ENCODE results near the gene HOXB6. TPM values are rescaled to one million over a fixed set of nuclear protein-coding genes. Genes with fewer than 3 reads are reported as not detected.

HOXB6 gene
- total RNA-seq, 4 donors from 2014 or later, result 0.54 to 4.2 (median 1.3) TPM

DNA sequence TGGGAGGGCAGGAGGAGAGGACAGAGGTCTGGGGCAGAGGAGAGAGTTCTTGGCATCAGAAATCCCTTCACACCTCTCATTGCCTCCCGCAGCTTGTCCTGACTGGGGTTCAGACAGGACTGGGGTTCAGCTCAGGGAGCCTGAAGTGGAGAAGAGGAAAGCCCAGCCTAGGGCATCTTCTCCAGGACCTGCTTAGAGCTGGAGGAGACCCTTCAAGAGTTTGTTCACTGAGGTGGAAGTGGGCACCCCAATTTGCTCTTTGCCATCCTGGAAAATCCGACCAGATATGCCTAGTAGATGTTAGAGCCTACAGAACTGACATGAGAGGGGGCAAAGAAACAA lies 16.7 kb downstream of the HOXB6 start:
- H3K4me1 ChIP-seq, result peaks cover 0 to 19% of the 10 kb centered on the region in 2 donors
- H3K27ac ChIP-seq, result no peak overlapping the region
- H3K27me3 ChIP-seq, result peaks cover 62% of the 10 kb centered on the region
- WGBS, 2 donors, result 37 to 55% methylated on average over 2 of the region's 2 CpGs
- intact Hi-C loops (cut with DNase I), result no loop called here
- H3K4me3 ChIP-seq (replicated peaks in 1 of 3), result no peak overlapping the region
- TF ChIP-seq, protein P1, sequence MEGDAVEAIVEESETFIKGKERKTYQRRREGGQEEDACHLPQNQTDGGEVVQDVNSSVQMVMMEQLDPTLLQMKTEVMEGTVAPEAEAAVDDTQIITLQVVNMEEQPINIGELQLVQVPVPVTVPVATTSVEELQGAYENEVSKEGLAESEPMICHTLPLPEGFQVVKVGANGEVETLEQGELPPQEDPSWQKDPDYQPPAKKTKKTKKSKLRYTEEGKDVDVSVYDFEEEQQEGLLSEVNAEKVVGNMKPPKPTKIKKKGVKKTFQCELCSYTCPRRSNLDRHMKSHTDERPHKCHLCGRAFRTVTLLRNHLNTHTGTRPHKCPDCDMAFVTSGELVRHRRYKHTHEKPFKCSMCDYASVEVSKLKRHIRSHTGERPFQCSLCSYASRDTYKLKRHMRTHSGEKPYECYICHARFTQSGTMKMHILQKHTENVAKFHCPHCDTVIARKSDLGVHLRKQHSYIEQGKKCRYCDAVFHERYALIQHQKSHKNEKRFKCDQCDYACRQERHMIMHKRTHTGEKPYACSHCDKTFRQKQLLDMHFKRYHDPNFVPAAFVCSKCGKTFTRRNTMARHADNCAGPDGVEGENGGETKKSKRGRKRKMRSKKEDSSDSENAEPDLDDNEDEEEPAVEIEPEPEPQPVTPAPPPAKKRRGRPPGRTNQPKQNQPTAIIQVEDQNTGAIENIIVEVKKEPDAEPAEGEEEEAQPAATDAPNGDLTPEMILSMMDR (IDR thresholded peaks at IDR 0.05), result no peak
- no peak for TF ChIP-seq POLR2A (IDR thresholded peaks at IDR 0.05)
- no peak for DNase-seq
- no peaks in the 10 kb centered on the region for H3K9me3 ChIP-seq
- no peaks in the 10 kb centered on the region for H3K36me3 ChIP-seq

DNA sequence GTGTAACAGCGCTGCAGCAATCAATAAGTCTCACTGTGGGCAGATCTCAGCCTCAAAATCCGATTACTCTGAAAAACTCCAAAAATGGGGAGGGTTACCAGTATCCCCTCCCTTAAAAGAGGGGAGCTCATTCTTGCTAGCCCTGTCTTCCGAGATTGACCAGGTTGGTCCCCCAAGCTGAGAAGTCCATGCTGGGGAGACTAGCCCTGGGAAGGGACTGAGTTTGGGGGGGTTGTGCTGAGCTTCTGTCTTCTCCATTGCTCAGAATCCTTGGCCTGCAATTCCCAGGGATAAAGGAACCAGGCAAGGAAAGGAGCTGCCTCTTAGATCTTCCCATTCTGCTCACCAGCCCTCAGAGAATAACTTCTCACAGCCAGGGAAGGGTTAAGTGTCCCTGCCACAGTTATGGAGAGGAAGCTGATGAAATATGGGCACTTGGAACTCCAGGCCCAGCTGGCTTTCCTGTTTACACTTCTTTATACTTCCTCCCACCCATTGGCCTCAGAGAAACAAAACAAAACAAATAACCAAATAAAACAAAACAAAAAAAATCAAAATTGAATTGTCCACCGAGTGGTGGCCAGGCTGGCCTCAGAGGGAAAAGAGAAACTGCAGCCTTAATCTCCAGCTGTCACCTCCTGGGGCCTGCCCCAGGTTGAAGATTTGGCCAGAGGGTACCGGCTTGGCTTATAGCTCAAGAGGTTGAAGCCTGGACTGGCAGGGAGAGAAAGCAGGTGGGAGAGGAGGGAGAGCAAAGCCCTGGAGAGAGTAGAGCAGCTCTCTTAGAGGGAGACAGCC lies 17.3 kb downstream of the HOXB6 start:
- no peak overlapping the region for H3K4me3 ChIP-seq (replicated peaks in 1 of 3)
- DNase-seq, result no peak
- H3K27me3 ChIP-seq, result peaks cover 62% of the 10 kb centered on the region
- H3K27ac ChIP-seq, result no peak overlapping the region
- WGBS, 2 donors, result 30 to 37% methylated on average over 5 of the region's 5 CpGs
- intact Hi-C loops (cut with DNase I), result no loop called here
- TF ChIP-seq POLR2A (IDR thresholded peaks at IDR 0.05), result no peak
- TF ChIP-seq, protein P1 (IDR thresholded peaks at IDR 0.05), result no peak
- no peaks in the 10 kb centered on the region for H3K9me3 ChIP-seq
- H3K36me3 ChIP-seq, result no peaks in the 10 kb centered on the region
- H3K4me1 ChIP-seq, result peaks cover 0 to 19% of the 10 kb centered on the region in 2 donors

DNA sequence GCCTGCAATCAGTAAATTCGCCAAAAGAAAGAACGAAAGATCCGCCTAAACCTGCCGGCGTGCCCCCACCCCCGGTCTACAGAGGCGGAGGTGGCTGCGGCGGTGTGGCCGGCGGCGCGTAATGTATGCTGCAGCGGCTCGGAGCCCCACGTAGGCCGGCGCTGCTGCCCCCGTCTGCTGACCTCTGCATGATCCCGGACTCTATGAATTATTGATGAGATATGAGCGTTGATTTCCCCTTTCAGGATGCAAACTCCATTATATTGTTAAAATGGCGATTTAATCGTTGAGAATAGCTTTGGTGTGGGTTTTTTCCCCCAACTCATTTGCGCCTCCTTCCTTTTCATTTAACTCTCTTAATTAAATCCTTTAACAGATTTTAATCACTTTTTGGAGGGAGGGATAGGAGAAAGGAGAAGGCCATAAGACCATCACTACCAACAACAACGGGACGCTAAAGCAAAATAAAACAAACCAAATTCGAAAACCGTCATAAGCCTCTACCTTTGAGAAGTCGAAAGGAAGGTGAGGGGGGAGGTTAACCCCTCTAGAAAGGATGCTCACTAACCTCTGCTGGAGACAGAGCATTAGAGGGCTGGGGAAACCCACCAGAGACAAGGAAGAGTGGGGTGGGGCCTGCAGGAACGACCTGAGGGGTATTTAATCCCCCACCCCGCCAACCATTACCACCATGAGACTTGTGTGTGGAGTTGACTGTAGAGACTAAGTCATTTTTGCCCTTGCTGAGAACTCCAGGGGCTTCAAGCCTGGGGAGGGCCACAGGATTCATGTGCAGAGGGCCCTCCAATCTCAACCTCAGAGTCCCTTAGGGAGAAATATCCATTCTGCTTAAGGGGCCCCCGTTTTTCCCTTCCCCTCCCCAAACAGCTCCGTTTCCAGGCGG lies 18.2 kb downstream of the HOXB6 start:
- intact Hi-C loops (cut with DNase I), result no loop called here
- no peak for TF ChIP-seq POLR2A (IDR thresholded peaks at IDR 0.05)
- TF ChIP-seq, protein P1 (IDR thresholded peaks at IDR 0.05), result no peak
- H3K4me3 ChIP-seq (replicated peaks in 1 of 3), result no peak overlapping the region
- no peaks in the 10 kb centered on the region for H3K36me3 ChIP-seq
- H3K9me3 ChIP-seq, result no peaks in the 10 kb centered on the region
- no peak for DNase-seq
- H3K27me3 ChIP-seq, result peaks cover 62% of the 10 kb centered on the region
- 27 to 29% methylated on average over 34 of the region's 34 CpGs for WGBS, 2 donors
- H3K27ac ChIP-seq, result peak overlapping the region in 1 of 3 donors; percentile 42
- peaks cover 0 to 23% of the 10 kb centered on the region in 2 donors for H3K4me1 ChIP-seq

DNA sequence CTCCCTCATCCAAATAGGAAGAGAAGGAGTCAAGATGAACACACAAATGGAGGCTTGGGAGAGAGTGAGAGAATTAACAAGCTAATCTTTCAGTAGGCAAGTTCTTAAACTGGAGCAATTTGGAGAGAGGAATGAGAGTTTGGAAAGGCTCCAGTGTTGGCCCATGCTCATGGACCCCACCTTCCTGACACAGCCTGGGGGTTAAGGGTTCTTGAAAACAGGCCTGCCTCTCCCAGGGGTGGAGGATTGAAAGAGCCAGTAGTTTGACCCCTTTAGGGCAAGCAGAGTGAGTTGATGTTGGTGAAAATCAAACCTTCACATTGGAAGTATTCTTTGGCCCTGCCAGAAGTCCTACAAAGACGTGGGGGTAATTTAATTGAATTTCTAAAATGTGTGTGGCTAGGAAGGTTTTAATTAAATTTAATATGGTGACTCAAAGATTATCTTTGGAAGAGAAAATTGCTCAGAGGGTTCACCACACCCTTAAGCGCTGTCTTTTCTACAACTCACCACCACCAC lies 20.5 kb downstream of the HOXB6 start:
- no peaks in the 10 kb centered on the region for H3K9me3 ChIP-seq
- TF ChIP-seq POLR2A (IDR thresholded peaks at IDR 0.05), result no peak
- peaks cover 0 to 23% of the 10 kb centered on the region in 2 donors for H3K4me1 ChIP-seq
- 25 to 30% methylated on average over 2 of the region's 2 CpGs for WGBS, 2 donors
- H3K4me3 ChIP-seq (replicated peaks in 1 of 3), result no peak overlapping the region
- no peak overlapping the region for H3K27ac ChIP-seq
- intact Hi-C loops (cut with DNase I), result no loop called here
- H3K36me3 ChIP-seq, result no peaks in the 10 kb centered on the region
- DNase-seq, result no peak
- H3K27me3 ChIP-seq, result peaks cover 80% of the 10 kb centered on the region

DNA sequence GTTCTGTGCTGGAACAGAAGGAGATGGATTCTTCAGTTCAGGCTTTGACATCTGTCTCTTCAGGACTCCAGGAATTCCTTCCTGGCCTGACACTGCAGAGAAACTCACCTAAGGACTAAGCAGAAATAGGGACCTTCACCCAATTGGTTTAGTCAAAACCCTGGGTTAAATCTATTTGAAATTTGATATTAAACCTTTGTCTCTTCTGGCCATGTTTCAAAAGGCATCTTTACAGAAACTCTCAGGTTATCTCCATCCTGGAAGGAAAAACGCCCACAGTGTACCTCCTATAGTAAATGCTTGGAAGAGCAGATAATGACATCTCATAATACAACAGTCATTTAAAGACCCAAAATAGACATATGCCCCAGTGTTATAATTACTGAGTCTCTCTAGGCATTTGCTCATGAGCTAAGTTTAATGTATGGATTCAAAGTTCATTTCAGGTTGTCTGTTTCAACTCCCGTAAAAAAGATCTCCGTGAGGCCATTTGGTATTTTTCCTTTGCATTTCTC lies 21.0 kb downstream of the HOXB6 start:
- Histone ChIP-seq H3K27me3 (peaks cover 83% of the 10 kb centered on the region), H3K9me3 (no peaks in the 10 kb centered on the region), H3K4me1 (peaks cover 0 to 23% of the 10 kb centered on the region in 2 donors), H3K36me3 (no peaks in the 10 kb centered on the region), H3K4me3 (replicated peaks in 1 of 3) (no peak overlapping the region), H3K27ac (no peak overlapping the region)
- WGBS, 2 donors, result 41 to 54% methylated on average over 3 of the region's 3 CpGs
- no peak for DNase-seq
- intact Hi-C loops (cut with DNase I), result no loop called here
- no peak for TF ChIP-seq POLR2A (IDR thresholded peaks at IDR 0.05)
- TF ChIP-seq, protein P1 (IDR thresholded peaks at IDR 0.05), result no peak

Measured in thyroid gland (tissue), 4 donors.